Calu3 (cell line): ENCODE measurements around the gene CEP250. TPM values are rescaled to one million over a fixed set of nuclear protein-coding genes. Genes with fewer than 3 reads are reported as not detected.
A peak's percentile ranks its signal among the peaks of the same experiment; 100 is the strongest.

Source experiments
- BruUV-seq: library from RNA; stranded (reverse); fragments of 400-500 nt; replicated peaks from 2 replicates; lab custom pipeline; 2021; lab: Mats Ljungman, UMichigan
- CTCF ChIA-PET: fragments of 300-600 bp; sonication (Branson Sonifier 250); formaldehyde crosslinking; loops from one replicate; lab custom pipeline; 2022; ENCODE audit warnings: antibody characterized with exemption; lab: Charles Lee
- DNase-seq: peaks from one replicate; pipeline ENCODE4 v3.0.0; 2022
- H3K27ac Mint-ChIP-seq: one replicate; pipeline ENCODE4 v1.8.0; 2022; ENCODE audit warnings: mixed read lengths; ENCODE audit not compliant: unreplicated experiment
- H3K27me3 Mint-ChIP-seq: one replicate; pipeline ENCODE4 v1.8.0; 2022; ENCODE audit warnings: mixed read lengths; ENCODE audit not compliant: unreplicated experiment
- H3K36me3 Mint-ChIP-seq: one replicate; pipeline ENCODE4 v1.8.0; 2022; ENCODE audit warnings: mild to moderate bottlenecking, moderate library complexity, mixed read lengths; ENCODE audit not compliant: insufficient read depth, unreplicated experiment
- H3K4me1 Mint-ChIP-seq: one replicate; pipeline ENCODE4 v1.8.0; 2022; ENCODE audit warnings: mild to moderate bottlenecking, low read depth, mixed read lengths; ENCODE audit not compliant: unreplicated experiment
- H3K4me3 Mint-ChIP-seq: one replicate; pipeline ENCODE4 v1.8.0; 2022; ENCODE audit warnings: mild to moderate bottlenecking, low read depth, moderate library complexity, mixed read lengths; ENCODE audit not compliant: unreplicated experiment
- H3K9me3 Mint-ChIP-seq: one replicate; pipeline ENCODE4 v1.8.0; 2022; ENCODE audit warnings: low read depth, mixed read lengths; ENCODE audit not compliant: unreplicated experiment
- intact Hi-C: fragments of 100-400 bp; cut with micrococcal nuclease; formaldehyde crosslinking; loops from one replicate; pipeline ENCODE4 v1.10.0; 2022; ENCODE audit not compliant: unreplicated experiment
- total RNA-seq: library from RNA; stranded (reverse); gene quantifications from 2 replicates; pipeline ENCODE4 v1.2.3, GENCODE V29; 2022
- TF ChIP-seq, protein P1 (sequence below): fragments of 200-600 bp; IDR thresholded peaks from one replicate; pipeline ENCODE4 v1.8.0; 2022; ENCODE audit warnings: antibody characterized with exemption; ENCODE audit not compliant: unreplicated experiment

CEP250 gene
- total RNA-seq, 1 experiment from 2014 or later = 61.0 TPM

DNA sequence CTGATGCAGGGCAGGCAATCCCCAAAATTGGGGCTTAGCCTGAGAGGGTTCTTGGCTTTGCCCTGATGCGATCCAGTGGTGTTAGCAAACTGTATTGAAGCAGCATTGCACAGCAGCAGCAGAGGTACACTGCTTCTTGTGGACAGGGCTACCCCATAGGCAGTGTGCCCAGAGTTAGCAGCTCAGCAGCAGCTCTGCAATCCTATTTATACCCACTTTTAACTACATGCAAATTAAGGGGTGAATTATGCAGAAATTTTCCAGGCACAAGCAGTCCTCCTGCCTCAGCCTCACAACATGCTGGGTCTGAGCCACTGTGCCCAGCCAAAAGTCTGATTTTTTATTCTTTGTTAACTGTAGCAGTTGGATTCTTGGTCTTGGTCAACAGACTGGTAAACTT lies 70.2 kb downstream of the CEP250 start:
- Mint-ChIP-seq H3K36me3 (peaks cover 6% of the 10 kb centered on the region), H3K4me3 (no peak overlapping the region), H3K4me1 (no peaks in the 10 kb centered on the region), H3K9me3 (peaks cover 4% of the 10 kb centered on the region), H3K27me3 (peaks cover 13% of the 10 kb centered on the region), H3K27ac (no peak overlapping the region)
- no peak for DNase-seq
- intact Hi-C loops = no loop called here
- CTCF ChIA-PET = interaction anchor here (1.9 kb wide), 1 partner anchor 14 kb away, joined by 5 read pairs; no protein-coding TSS in a partner anchor
- BruUV-seq = no TSS peak
- TF ChIP-seq, protein P1, sequence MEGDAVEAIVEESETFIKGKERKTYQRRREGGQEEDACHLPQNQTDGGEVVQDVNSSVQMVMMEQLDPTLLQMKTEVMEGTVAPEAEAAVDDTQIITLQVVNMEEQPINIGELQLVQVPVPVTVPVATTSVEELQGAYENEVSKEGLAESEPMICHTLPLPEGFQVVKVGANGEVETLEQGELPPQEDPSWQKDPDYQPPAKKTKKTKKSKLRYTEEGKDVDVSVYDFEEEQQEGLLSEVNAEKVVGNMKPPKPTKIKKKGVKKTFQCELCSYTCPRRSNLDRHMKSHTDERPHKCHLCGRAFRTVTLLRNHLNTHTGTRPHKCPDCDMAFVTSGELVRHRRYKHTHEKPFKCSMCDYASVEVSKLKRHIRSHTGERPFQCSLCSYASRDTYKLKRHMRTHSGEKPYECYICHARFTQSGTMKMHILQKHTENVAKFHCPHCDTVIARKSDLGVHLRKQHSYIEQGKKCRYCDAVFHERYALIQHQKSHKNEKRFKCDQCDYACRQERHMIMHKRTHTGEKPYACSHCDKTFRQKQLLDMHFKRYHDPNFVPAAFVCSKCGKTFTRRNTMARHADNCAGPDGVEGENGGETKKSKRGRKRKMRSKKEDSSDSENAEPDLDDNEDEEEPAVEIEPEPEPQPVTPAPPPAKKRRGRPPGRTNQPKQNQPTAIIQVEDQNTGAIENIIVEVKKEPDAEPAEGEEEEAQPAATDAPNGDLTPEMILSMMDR = no peak

DNA sequence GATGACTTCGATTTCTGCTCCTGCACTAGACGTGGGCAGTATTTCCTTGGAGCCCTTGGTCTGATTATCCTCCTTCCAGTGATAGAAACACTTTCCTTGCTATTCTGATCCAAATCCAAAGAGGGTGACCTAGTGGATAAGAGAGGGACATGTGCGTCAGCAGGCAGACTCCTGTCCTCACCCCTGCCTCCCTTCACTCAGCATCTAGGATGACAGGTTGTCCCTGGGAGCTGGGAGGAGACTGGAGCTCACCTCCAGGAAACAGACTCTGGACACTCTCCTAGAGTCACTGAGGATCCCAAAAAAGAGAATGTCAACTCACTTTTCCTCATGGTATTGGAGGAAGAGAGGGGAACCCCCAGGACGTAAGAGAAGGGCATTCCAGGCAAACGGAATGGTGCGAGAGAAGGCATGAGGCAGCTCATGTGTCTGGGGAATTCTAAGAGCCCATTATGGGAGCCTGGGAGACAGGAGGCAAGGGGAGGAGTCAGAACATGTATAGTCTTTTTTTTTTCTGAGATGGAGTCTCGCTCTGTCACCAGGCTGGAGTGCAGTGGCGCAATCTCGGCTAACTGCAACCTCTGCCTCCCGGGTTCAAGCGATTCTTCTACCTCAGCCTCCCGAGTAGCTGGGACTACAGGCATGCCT lies 71.8 kb downstream of the CEP250 start:
- Mint-ChIP-seq H3K36me3 (peaks cover 6% of the 10 kb centered on the region), H3K9me3 (no peaks in the 10 kb centered on the region), H3K4me1 (no peaks in the 10 kb centered on the region), H3K27ac (no peak overlapping the region), H3K27me3 (peaks cover 13% of the 10 kb centered on the region), H3K4me3 (no peak overlapping the region)
- no TSS peak for BruUV-seq
- DNase-seq = no peak
- intact Hi-C loops = no loop called here
- CTCF ChIA-PET = interaction anchor here (1.9 kb wide), 1 partner anchor 13 kb away, joined by 5 read pairs; no protein-coding TSS in a partner anchor
- TF ChIP-seq, protein P1 = no peak

DNA sequence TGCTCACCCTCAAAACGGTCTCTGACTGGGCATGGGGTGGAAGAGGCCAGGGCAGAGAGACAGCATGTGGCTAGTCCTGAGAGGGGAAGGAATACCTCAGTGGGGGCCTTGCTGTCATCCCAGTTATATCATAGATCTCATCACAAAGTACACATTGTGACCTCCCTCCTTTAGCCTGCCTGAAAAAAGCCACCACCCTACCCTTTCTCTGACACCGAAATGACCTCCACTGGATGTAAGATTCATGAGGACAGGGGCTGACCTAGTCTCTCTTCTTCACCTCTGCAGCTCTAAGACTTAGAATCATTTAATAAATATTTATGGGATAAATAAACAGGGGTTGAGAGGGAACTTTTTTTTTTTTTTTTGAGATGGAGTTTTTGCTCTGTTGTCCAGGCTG lies 74.2 kb downstream of the CEP250 start, which contains the start of gene C20orf173:
C20orf173 (minus strand) TSS at position 101 of the 400 bp plus-strand sequence. CDS start 279 bp downstream, outside the sequence.
- Mint-ChIP-seq H3K36me3 (no peaks in the 10 kb centered on the region), H3K4me3 (no peak within 1 kb of the TSS), H3K9me3 (no peaks in the 10 kb centered on the region), H3K27me3 (peaks cover 13% of the 10 kb centered on the region), H3K4me1 (no peaks in the 10 kb centered on the region), H3K27ac (no peak within 1 kb of the TSS)
- TF ChIP-seq, protein P1 = no peak
- BruUV-seq = no TSS peak
- CTCF ChIA-PET = no interaction called here
- DNase-seq = no peak
- intact Hi-C loops = no loop called here

DNA sequence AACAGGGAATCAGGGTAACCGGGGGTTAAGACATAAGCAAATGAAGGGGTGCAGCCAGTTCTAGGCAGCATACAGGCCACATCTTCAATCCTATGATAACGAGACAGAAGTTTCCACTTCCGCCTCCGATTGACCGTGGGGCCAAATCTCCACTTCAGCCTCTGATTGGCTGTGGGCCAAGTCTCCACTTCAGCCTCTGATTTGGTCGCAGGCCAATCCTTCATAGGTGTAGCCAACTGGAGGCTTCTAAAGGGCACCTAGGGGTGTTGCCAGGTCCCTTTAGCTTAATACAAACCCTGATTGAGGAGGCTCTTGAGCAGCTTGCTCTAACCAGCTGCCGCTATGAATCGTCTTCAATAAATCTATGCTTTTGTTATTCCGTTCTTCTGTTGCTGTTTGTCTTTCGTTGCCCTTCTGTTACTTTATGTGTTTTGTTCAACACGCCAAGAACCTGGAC lies 84.4 kb downstream of the CEP250 start:
- intact Hi-C loops = no loop called here
- BruUV-seq = no TSS peak
- peak overlapping the region; percentile 85 for H3K27ac Mint-ChIP-seq
- CTCF ChIA-PET = interaction anchor here (0.5 to 1.0 kb wide), 6 partner anchors 13 to 403 kb away, joined by 3 to 5 read pairs (median 4); no protein-coding TSS in a partner anchor
- peaks cover 18% of the 10 kb centered on the region for H3K4me1 Mint-ChIP-seq
- TF ChIP-seq, protein P1 = no peak
- no peaks in the 10 kb centered on the region for H3K9me3 Mint-ChIP-seq
- no peaks in the 10 kb centered on the region for H3K27me3 Mint-ChIP-seq
- peak; percentile 94 for DNase-seq
- peak overlapping the region; percentile 71 for H3K4me3 Mint-ChIP-seq
- peaks cover 28% of the 10 kb centered on the region for H3K36me3 Mint-ChIP-seq
